SK-N-SH (cell line): ENCODE data around the gene SHTN1. TPM values are rescaled to one million over a fixed set of nuclear protein-coding genes. Genes with fewer than 3 reads are reported as not detected.

ENCODE experiments used
- CTCF ChIA-PET: fragments of 300-600, 350-600 bp; formaldehyde crosslinking; extraction: SDS; loops from one replicate; lab custom pipeline; 2021; lab: Yijun Ruan, JAX
- POLR2A ChIA-PET: fragments of 350-600 bp; sonication (Branson Sonifier 250); formaldehyde crosslinking; extraction: SDS; loops from one replicate; lab custom pipeline; 2020; ENCODE audit warnings: antibody characterized with exemption, inconsistent platforms; lab: Yijun Ruan, JAX
- DNase-seq: peaks from one replicate; pipeline ENCODE4 v3.0.0; 2012
- H2AFZ ChIP-seq: fragments of 200-600 bp; sonication (generic); 2 replicates; pipeline ENCODE4 v1.8.1; 2016; ENCODE audit warnings: antibody characterized with exemption, mild to moderate bottlenecking, low read depth
- H3F3A ChIP-seq: fragments of 200-600 bp; sonication (generic); replicated peaks from 2 replicates; pipeline ENCODE3; 2016; ENCODE audit warnings: antibody characterized with exemption, mild to moderate bottlenecking; ENCODE audit not compliant: insufficient read depth
- H3K27ac ChIP-seq, 2 experiments: fragments of 200-500 bp in 1 of 2; fragments of 200-600 bp in 1 of 2; sonication (Bioruptor generic) in 1 of 2; sonication (generic), shearing (Covaris generic) in 1 of 2; 2 replicates each; pipeline versions ENCODE4 v1.5.1 to v1.6.1; 2014 to 2016; ENCODE audit warnings: low read depth in 2 of 2, inconsistent platforms in 1 of 2, low read length in 1 of 2, mild to moderate bottlenecking in 1 of 2, mixed read lengths in 1 of 2
- H3K27me3 ChIP-seq: fragments of 200-600 bp; sonication (generic), shearing (Covaris generic); 2 replicates; pipeline ENCODE4 v1.6.1; 2016; ENCODE audit warnings: mixed run types; ENCODE audit not compliant: insufficient read depth
- H3K36me3 ChIP-seq, 2 experiments: fragments of 200-500 bp in 1 of 2; fragments of 200-600 bp in 1 of 2; sonication (Bioruptor generic) in 1 of 2; sonication (generic) in 1 of 2; replicated peaks in 1 of 2; 2 replicates each; pipeline versions ENCODE3 to v1.5.1; 2014 to 2016; ENCODE audit warnings: low read length in 1 of 2, mild to moderate bottlenecking in 1 of 2; ENCODE audit not compliant: insufficient read depth in 2 of 2, control insufficient read depth in 1 of 2
- H3K4me1 ChIP-seq, 2 experiments: fragments of 200-500 bp in 1 of 2; fragments of 200-600 bp in 1 of 2; sonication (Bioruptor generic) in 1 of 2; sonication (generic), shearing (Covaris generic) in 1 of 2; 2 replicates each; pipeline versions ENCODE4 v1.5.1 to v1.6.1; 2014 to 2016; ENCODE audit warnings: low read depth in 1 of 2, low read length in 1 of 2, mixed run types in 1 of 2; ENCODE audit not compliant: insufficient read depth in 2 of 2, control insufficient read depth in 1 of 2
- H3K4me2 ChIP-seq: fragments of 200-600 bp; sonication (generic), shearing (Covaris generic); 2 replicates; pipeline ENCODE4 v1.6.1; 2017; ENCODE audit warnings: mixed run types
- H3K4me3 ChIP-seq, 2 experiments: fragments of 200-500 bp in 1 of 2; fragments of 200-600 bp in 1 of 2; sonication (Bioruptor generic) in 1 of 2; sonication (generic), shearing (Covaris generic) in 1 of 2; 2 replicates each; pipeline versions ENCODE4 v1.5.1 to v1.8.1; 2014 to 2016; ENCODE audit warnings: low read depth in 2 of 2, inconsistent platforms in 1 of 2, low read length in 1 of 2, mild to moderate bottlenecking in 1 of 2, mixed read lengths in 1 of 2, moderate library complexity in 1 of 2
- H3K79me2 ChIP-seq: fragments of 200-600 bp; sonication (generic); 2 replicates; pipeline ENCODE4 v1.8.1; 2017; ENCODE audit warnings: mild to moderate bottlenecking; ENCODE audit not compliant: insufficient read depth
- H3K9ac ChIP-seq: fragments of 200-600 bp; sonication (generic); 2 replicates; pipeline ENCODE4 v1.6.1; 2017; ENCODE audit warnings: mixed run types
- H3K9me2 ChIP-seq: fragments of 200-600 bp; sonication (generic); 2 replicates; pipeline ENCODE4 v1.6.1; 2017; ENCODE audit warnings: mixed run types
- H3K9me3 ChIP-seq: fragments of 200-600 bp; sonication (generic); 2 replicates; pipeline ENCODE4 v1.6.1; 2017; ENCODE audit warnings: mixed run types, mild to moderate bottlenecking, moderate library complexity
- H4K20me1 ChIP-seq: fragments of 200-600 bp; sonication (generic); 2 replicates; pipeline ENCODE4 v1.6.1; 2017; ENCODE audit warnings: mild to moderate bottlenecking, mixed run types; ENCODE audit not compliant: insufficient read depth
- CHD2 ChIP-seq: fragments of 150-350 bp; IDR thresholded peaks from 2 replicates; pipeline ENCODE4 v1.6.1; 2018; ENCODE audit warnings: low read length; ENCODE audit not compliant: partially characterized antibody
- CTCF ChIP-seq: fragments of 200-600 bp; sonication (generic); IDR thresholded peaks from 2 replicates; pipeline ENCODE4 v1.6.1; 2017; ENCODE audit warnings: antibody characterized with exemption, mild to moderate bottlenecking, moderate library complexity
- ELF1 ChIP-seq: IDR thresholded peaks from 2 replicates; pipeline ENCODE4 v1.4.0; 2012
- EZH2phosphoT487 ChIP-seq: fragments of 200-600 bp; sonication (generic); IDR thresholded peaks from 2 replicates; pipeline ENCODE4 v1.6.1; 2017; ENCODE audit warnings: low read depth, mixed run types, mild to moderate bottlenecking, antibody characterized with exemption, moderate library complexity, borderline replicate concordance
- FOXM1 ChIP-seq: IDR thresholded peaks from 2 replicates; pipeline ENCODE4 v1.4.0; 2012; ENCODE audit warnings: low read depth, mild to moderate bottlenecking
- IRF3 ChIP-seq: fragments of 150-350 bp; IDR thresholded peaks from 2 replicates; pipeline ENCODE4 v1.6.1; 2016; ENCODE audit warnings: mild to moderate bottlenecking, low read depth, low read length
- MAX ChIP-seq: IDR thresholded peaks from 2 replicates; pipeline ENCODE4 v1.4.0; 2012; ENCODE audit warnings: low read depth
- MEF2A ChIP-seq: IDR thresholded peaks from 2 replicates; pipeline ENCODE4 v1.4.0; 2012; ENCODE audit warnings: low read depth, borderline replicate concordance
- MXI1 ChIP-seq: IDR thresholded peaks from 2 replicates; pipeline ENCODE4 v1.6.1; 2012; ENCODE audit warnings: mild to moderate bottlenecking, low read depth, low read length, improper control_type of control experiment
- POLR2AphosphoS5 ChIP-seq: IDR thresholded peaks from 2 replicates; pipeline ENCODE4 v1.6.1; 2012; ENCODE audit warnings: low read depth, low read length
- RAD21 ChIP-seq: IDR thresholded peaks from 2 replicates; pipeline ENCODE4 v1.6.1; 2012; ENCODE audit warnings: mild to moderate bottlenecking, low read length
- RCOR1 ChIP-seq: fragments of 150-350 bp; IDR thresholded peaks from 2 replicates; pipeline ENCODE4 v1.6.1; 2017; ENCODE audit warnings: antibody characterized with exemption, low read length
- RFX5 ChIP-seq: IDR thresholded peaks from 2 replicates; pipeline ENCODE4 v1.6.1; 2012; ENCODE audit warnings: mild to moderate bottlenecking, improper control_type of control experiment, low read length
- WGBS: methylation state at CpG from one replicate; pipeline ENCODE4 v1.1.6; 2017; ENCODE audit warnings: low lambda C conversion rate; 5-methylcytosine and 5-hydroxymethylcytosine counted together
- polyA plus RNA-seq, 3 experiments: library from polyadenylated mRNA; depleted of rRNA; stranded (reverse); fragments of >200 nt; gene quantifications; 2 replicates each; pipeline ENCODE4 v1.2.3, GENCODE V29; 2012

SHTN1 gene
- polyA plus RNA-seq, 1 of the 3 experiments (the other 2 are of a cell fraction), result 5.2 TPM

GRCh38 chr10:116984202-116984990, 20.6 kb downstream of the SHTN1 start:
- POLR2A ChIA-PET, result no interaction called here
- Histone ChIP-seq H3F3A (no peaks in the 10 kb centered on the region), H3K4me1 (no peaks in the 10 kb centered on the region), H3K9ac (no peak overlapping the region), H3K4me2 (no peak overlapping the region), H3K27me3 (no peaks in the 10 kb centered on the region), H2AFZ (no peak overlapping the region), H3K9me2 (no peaks in the 10 kb centered on the region), H3K4me3 (no peak overlapping the region), H3K27ac (no peak overlapping the region), H3K79me2 (peaks cover 17% of the 10 kb centered on the region), H4K20me1 (no peaks in the 10 kb centered on the region), H3K36me3 (no peaks in the 10 kb centered on the region), H3K9me3 (no peaks in the 10 kb centered on the region)
- TF ChIP-seq RCOR1 (no peak), FOXM1 (no peak), MEF2A (no peak), ELF1 (no peak), RFX5 (no peak), MXI1 (no peak), MAX (no peak), CTCF (no peak), RAD21 (no peak), CHD2 (no peak), IRF3 (no peak)
- CTCF ChIA-PET, result interaction anchor here (0.7 to 2.1 kb wide), 4 partner anchors 182 to 191 kb away, joined by 3 to 4 read pairs (median 4); no protein-coding TSS in a partner anchor
- 92% methylated on average over 3 of the region's 3 CpGs for WGBS
- no peak for DNase-seq

GRCh38 chr10:116980041-116980440, 24.9 kb downstream of the SHTN1 start:
- DNase-seq, result no peak
- no peaks in the 10 kb centered on the region for H3K9me2 ChIP-seq
- WGBS, result 83% methylated on average over 3 of the region's 3 CpGs
- H3K4me2 ChIP-seq, result no peak overlapping the region
- H3F3A ChIP-seq, result peaks cover 5% of the 10 kb centered on the region
- no peak for TF ChIP-seq EZH2phosphoT487
- TF ChIP-seq POLR2AphosphoS5, result no peak
- TF ChIP-seq CHD2, result no peak
- H3K79me2 ChIP-seq, result peaks cover 17% of the 10 kb centered on the region
- no peaks in the 10 kb centered on the region for H4K20me1 ChIP-seq
- H3K9me3 ChIP-seq, result no peaks in the 10 kb centered on the region
- CTCF ChIA-PET, result no interaction called here
- H3K4me1 ChIP-seq, result peaks cover 0 to 5% of the 10 kb centered on the region in 2 experiments; a peak in 1 of 4 replicates
- H3K36me3 ChIP-seq, result peaks cover 3 to 4% of the 10 kb centered on the region in 2 experiments
- no peaks in the 10 kb centered on the region for H3K27me3 ChIP-seq
- no peak overlapping the region for H3K9ac ChIP-seq
- no peak overlapping the region for H2AFZ ChIP-seq
- H3K27ac ChIP-seq, result no peak overlapping the region
- H3K4me3 ChIP-seq, result no peak overlapping the region
- POLR2A ChIA-PET, result no interaction called here
